IPS-NIHi11 (cell line): Measurements from ENCODE around the gene CACYBP.

Source experiments
- DNase-seq: peaks from one replicate; pipeline ENCODE4 v3.0.0; 2012; ENCODE audit warnings: mixed read lengths, low spot score

CACYBP gene

DNA sequence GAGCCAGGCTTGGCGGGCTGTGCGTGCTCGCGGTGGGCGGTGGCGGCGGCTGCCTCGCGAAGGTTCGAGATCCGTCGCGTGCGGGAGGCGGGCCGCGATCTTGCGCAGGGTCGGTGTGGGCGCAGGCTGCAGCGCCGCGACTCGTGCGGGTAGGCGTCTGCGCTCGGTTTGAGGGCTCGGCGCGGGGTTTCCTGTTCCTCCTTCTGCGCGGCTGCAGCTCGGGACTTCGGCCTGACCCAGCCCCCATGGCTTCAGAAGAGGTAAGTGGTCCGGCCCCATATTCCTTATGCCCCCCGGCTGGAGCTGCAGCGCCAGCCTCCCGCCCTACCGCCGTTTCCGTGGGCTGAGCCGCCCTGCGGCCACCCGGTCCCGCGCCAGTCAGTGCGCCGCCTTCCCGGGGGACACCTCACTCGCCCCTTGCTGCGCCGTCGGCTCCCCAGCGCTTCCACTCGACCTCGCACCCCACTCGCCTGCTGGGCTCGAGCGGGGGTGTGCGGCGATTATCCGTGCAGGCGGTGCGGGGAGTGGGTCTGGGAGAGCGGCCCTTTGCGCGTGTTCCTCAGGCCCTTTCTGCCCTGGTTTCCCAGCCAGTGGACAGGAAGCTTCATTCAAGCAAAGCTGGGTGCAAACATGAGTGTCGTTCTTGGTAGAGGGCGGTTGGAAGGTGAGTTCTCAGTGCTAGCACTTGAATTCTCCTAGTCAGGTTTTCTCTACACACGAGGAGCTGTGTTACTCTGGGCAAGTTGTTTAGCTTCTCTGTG, at the start of gene CACYBP:
TSS of gene CACYBP (plus strand) at position 12 of the 761 bp plus-strand sequence. CDS start at position 246, 234 bp downstream.
- no peak for DNase-seq

- DNase-seq, result no peak
These were observed 46.3 kb upstream of the CACYBP start for GRCh38 chr1:174953285-174954072.

- DNase-seq, result no peak
These were observed 45.7 kb upstream of the CACYBP start for GRCh38 chr1:174954073-174954460.

GRCh38 chr1:174954671-174955669, 44.8 kb upstream of the CACYBP start:
- DNase-seq, result no peak

GRCh38 chr1:174956086-174956485, 43.7 kb upstream of the CACYBP start:
- no peak for DNase-seq

DNA sequence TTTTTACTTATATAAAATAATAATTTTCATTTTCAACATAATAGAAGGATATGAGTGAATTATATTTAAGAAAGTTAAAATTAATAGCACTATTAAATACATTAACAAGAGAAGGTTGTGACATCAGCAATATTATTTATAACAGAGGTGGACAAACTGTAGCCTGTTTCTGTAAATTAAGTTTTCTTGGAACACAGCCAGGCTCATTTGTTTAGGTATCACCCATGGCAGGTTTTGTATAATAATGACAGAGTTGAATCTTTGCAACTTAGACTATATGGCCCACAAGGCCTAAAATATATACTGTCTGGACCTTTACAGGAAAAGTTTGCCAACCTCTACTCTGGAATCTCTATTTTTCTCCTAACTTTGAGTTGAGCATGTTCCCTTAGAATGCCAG, 42.8 kb upstream of the CACYBP start:
- no peak for DNase-seq

DNA sequence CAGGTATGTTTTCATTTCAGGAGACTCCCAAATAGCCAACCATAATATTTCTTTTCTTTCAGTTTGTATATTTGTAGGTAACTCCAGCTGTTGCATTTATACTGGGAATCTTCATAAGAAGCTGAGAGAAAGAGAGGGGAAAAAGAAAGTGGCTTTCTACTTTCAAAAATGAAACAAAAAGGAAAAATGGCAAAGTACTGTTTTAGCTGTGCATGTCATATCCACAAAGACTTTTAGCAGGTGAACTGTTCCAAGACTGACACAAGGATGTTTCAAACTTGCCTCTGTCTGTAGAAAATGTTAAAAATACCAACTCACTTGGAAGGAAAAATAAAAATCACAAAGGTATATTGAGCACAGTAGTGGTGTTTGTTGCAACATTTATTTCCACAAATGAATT, 41.9 kb upstream of the CACYBP start:
- no peak for DNase-seq

DNA sequence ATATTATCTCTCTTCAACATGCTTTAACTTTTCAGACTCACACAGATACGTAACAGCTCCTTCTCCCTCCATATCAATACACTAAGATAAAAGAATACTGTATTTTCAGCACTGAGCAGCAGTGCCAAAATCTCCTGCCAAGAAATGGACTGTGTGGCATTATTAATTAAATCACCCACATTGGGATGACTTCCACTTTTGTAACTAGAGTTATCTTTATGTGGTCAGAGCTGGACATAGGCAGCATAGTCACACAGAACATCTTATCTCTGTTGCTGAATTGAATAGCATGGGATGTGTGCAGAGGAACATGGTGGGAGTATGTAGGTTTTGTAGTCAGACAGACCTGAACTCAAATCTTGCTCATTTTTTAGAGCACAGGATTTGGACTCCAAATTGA, 41.4 kb upstream of the CACYBP start:
- DNase-seq, result no peak

DNA sequence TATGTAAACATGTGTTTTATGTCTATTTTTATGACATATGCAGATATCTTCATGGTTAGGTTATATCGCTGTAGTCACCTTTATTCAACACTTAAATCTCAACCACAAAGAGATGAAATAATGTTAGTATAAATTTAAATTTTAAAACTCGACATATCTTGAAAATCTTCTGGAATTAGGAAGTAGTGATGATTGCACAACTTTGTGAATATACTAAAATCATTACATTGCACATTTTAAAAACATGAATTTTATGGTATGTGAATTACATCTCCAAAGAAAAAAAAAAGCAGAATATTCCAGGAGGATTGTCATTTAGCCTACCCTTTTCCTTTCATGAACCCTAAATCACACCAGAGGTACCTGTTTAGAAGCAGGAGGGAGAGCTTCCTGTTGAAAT, 39.4 kb upstream of the CACYBP start:
- no peak for DNase-seq

- no peak for DNase-seq
These were observed 36.1 kb upstream of the CACYBP start for GRCh38 chr1:174963529-174964125.

DNA sequence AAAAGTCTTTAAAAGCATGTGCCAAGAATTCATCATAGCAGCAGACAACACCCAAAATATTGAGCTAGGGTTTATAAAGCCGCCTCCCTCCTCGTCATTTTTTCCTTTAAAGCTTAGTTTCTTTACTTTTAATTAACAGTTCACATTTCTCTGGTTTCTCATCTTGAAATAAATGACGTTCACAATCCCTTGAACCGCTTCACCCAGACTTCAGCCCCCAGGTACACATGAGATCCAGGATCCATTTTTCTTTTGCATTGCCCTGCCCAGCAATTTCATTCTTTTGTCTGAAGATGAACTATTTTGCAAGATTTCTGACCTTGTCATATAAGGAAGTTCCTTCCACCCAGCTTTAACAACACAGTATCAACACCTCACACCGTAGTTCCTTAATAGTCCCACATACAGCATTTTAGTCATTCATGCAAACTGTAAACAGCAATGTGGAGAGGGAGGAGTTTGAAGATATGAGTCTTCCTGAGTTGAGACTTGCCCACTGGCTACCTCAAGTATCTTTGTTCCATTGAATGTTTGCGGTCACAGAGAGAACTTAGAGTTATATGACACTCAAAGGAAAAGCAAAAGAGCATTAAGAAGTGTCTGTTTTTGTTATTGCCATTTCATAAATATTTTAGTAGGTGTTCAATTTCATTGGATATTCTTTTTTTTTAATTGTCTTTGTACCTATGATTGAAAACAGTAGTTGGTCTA, 35.3 kb upstream of the CACYBP start:
- DNase-seq, result no peak

DNA sequence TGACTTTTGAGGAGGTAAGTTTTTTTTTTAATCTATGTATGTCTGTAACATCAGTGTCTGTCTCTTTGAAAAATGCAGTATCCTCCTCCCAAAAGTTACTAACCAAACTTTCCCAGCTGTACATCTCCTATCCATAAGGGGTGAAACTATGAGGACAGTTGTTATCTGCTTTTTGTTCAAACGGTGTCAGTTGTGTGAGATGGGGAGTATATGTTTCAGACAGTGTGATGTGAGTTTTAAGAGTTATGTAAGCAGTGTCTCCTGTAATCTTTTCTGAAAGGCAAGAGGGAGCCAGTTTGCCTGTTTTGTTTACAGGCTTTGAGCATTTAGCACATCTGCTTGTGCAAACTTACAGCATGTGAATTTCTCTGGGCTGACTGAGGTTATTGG, 34.8 kb upstream of the CACYBP start:
- DNase-seq, result no peak

GRCh38 chr1:174965362-174966007, 34.3 kb upstream of the CACYBP start:
- no peak for DNase-seq

DNA sequence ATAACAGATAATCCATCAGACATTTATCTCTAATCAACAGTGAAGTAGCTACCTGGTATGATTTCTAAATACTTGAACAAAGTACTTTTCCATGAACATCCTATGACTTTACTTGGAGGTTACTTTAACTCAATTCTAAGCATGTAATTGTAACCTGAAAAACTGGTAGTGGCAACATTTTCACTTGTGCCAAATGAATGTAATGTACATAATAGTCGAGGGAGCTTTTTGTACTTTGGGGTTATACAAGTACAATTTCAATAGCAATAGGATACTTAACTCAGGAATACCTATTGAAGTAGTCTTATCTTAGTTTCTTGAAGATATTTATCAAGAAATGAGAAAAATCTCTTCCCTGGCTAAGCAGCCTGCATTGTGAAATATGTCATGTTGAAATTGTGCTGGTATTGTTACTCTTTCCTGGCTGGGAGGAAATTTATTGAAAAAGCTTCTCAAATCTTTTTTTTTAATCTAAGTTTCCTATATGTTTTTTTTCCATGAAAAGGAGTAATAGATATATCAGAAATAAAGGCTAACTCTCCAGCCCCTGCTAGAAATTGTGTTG, 33.7 kb upstream of the CACYBP start:
- DNase-seq, result no peak

DNA sequence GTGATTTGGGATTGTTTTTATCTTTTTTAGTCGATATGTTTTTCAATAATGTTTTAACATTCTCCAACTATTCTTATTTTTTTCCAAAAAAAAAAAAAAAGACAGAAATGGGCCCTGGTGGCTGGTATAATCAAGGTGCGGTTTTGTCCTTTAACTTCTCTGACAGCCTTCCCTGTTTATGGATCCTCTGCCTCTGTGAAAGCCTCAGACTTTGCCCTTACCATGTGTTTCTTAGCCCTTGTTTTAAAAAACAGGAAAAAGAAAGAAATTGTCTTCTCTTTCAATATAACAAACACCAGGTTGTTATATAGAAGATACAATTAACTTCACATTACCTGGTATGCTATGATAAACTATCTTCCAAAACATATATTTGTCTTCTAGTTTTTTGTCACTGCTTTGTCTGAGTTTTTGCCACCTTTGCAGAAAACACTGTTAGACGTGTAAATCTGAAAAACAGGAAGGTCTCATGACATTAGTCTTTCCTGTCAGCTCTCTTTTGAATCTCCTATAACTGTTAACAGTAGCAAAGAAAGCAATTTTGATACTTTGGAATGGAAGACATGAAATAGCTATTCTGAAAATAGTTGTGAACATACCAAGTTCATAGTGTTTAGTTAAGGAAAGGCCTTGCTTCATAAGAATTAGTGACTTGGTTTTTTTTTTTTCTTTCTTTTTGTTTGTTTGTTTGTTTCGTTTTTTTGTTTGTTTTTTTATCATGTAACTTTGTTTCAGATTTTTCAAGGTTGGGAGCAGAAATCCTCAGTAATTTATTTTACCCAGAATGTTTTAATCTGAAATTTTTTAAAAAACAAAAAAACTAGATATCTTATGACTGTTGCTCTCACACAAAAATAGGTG, 31.7 kb upstream of the CACYBP start:
- DNase-seq, result no peak

DNA sequence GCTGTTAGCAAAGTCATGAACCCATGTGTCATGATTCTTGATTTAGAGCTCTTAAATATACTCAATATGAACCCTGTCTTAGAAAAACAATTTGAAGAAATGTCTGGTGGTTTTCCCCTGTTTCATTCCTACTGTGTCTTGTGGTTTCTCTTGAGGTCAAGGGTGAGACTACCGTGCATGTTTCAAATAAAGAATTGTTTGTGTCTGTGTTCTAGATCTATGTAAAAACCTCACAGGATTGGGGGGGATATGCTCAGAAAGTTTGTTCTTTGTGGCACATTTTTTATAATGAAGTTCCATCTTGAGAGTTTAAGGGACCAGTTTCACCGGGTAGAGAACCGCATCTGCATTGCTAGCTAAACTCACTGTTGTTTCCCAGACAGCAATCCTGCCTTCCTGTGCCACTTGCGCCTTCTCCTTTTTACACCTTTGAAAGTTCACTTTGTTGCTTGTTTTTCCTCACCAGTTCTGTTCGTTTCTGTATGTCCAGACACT, 30.9 kb upstream of the CACYBP start:
- no peak for DNase-seq

DNA sequence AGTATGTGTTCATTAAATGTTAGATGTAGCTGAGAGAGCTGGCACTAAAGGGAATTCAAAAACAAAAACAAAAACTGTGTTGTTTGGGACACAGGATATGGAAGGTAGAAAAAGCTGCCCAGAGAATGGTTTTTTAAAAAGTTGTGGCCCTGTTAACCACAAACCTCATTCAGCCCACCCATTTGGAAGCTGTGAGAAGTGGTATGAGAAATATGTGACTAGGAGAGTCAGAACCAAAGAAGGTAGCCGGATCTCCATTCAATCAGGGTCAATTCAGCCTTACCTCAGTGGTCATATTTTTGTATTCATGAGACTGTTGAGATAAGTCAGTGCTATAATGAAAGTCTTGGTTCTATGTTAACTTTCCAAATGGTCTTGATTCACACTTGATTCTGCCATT, 29.8 kb upstream of the CACYBP start:
- DNase-seq, result no peak

DNA sequence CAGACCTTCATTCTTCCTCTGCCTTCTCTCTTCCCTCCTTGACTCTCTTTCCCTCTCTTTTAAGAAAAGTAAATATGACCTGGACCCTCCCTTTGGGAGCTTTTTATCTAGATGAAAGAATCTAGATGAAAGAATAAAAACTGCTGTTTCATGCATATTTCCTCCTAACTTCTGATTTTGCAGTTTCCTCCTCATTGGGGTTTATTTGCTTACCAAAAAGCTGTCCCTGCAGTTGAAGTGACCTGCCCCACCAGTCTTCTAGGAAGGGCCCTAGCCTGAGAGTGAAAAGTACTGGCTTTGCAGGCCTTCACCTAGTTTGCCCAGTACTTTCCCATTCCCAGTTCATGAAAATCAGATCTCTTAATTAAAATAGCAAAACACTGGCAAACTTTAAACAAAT, 28.3 kb upstream of the CACYBP start:
- DNase-seq, result no peak

DNA sequence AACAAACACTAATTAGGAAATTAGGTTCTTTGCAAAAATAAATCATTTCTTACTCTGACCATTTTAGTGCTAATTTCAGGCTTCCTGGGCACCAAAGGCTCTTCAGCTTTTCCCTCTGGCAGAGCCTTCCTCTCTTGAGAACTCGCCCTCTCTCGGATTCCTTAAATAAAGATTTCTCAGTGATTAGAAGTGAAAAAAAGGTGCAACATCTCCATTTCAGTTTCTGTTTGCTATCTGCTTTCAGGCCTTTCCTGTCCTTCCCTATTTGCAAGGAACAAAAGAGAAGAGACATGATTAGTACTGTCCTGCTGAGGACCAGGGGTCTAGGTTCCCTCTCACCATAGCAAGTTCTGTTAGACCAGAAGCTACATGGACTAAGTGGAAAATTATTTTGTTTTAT, 27.8 kb upstream of the CACYBP start:
- no peak for DNase-seq
